ENCODE measurements around the gene APOL2.
A peak's percentile ranks its signal among the peaks of the same experiment; 100 is the strongest.
"Not testable (repeated sequence)": the region's sequence is repeated elsewhere in the genome, so short reads cannot be mapped to it uniquely, and the experiment has no call there.

APOL2 gene

GRCh38 chr22:36239401-36240171, at the start of gene APOL2:
TSS of gene APOL2 (minus strand) at chr22:36239527. CDS start at chr22:36233162, 6,365 bp downstream.
- DNase-seq (ENCODE audit: low read depth): peak; percentile 77

- DNase-seq (ENCODE audit: low read depth): no peak
Measured at GRCh38 chr22:36288571-36289405, 49.5 kb upstream of the APOL2 start.

GRCh38 chr22:36287881-36288515, 48.7 kb upstream of the APOL2 start:
- DNase-seq (ENCODE audit: low read depth): no peak

GRCh38 chr22:36286096-36286957, 47.0 kb upstream of the APOL2 start:
- DNase-seq (ENCODE audit: low read depth): peak; percentile 48

GRCh38 chr22:36285545-36285944, 46.2 kb upstream of the APOL2 start:
- DNase-seq (ENCODE audit: low read depth): no peak

GRCh38 chr22:36285017-36285416, 45.7 kb upstream of the APOL2 start:
- DNase-seq (ENCODE audit: low read depth): no peak

GRCh38 chr22:36284171-36284571, 44.8 kb upstream of the APOL2 start:
- no peak for DNase-seq (ENCODE audit: low read depth)

GRCh38 chr22:36282328-36282831, 43.1 kb upstream of the APOL2 start:
- no peak for DNase-seq (ENCODE audit: low read depth)

GRCh38 chr22:36281781-36282327, 42.5 kb upstream of the APOL2 start:
- DNase-seq (ENCODE audit: low read depth): no peak

GRCh38 chr22:36280379-36280778, 41.1 kb upstream of the APOL2 start:
- DNase-seq (ENCODE audit: low read depth): no peak

- no peak for DNase-seq (ENCODE audit: low read depth)
Measured at GRCh38 chr22:36279219-36279666, 39.9 kb upstream of the APOL2 start.

GRCh38 chr22:36277482-36278291, 38.4 kb upstream of the APOL2 start:
- peak; percentile 53 for DNase-seq (ENCODE audit: low read depth)

GRCh38 chr22:36274531-36274930, 35.2 kb upstream of the APOL2 start:
- DNase-seq (ENCODE audit: low read depth): no peak

GRCh38 chr22:36271951-36272350, 32.6 kb upstream of the APOL2 start:
- not testable (repeated sequence) for DNase-seq (ENCODE audit: low read depth)

- not testable (repeated sequence) for DNase-seq (ENCODE audit: low read depth)
Measured at GRCh38 chr22:36271231-36271630, 31.9 kb upstream of the APOL2 start.

GRCh38 chr22:36267896-36268485, 28.7 kb upstream of the APOL2 start:
- DNase-seq (ENCODE audit: low read depth): no peak

- DNase-seq (ENCODE audit: low read depth): no peak
Measured at GRCh38 chr22:36267058-36267457, 27.7 kb upstream of the APOL2 start.

- DNase-seq (ENCODE audit: low read depth): not testable (repeated sequence)
Measured at GRCh38 chr22:36263886-36264664, 24.7 kb upstream of the APOL2 start.

GRCh38 chr22:36263216-36263673, 23.9 kb upstream of the APOL2 start:
- DNase-seq (ENCODE audit: low read depth): not testable (repeated sequence)

Measured in activated T-helper 9 cell treated with anti-CD3 and anti-CD28 coated beads, Interleukin-2, amount 50 U/mL, for 16 hours (primary cell).